Muscle of leg (tissue), 11 donors: Measurements from ENCODE around the gene TSPEAR. TPM values are rescaled to one million over a fixed set of nuclear protein-coding genes. Genes with fewer than 3 reads are reported as not detected.

Experiments used
- DNase-seq: peaks from one replicate; pipeline ENCODE4 v3.0.0; 2013
- H3K27ac ChIP-seq: one replicate; pipeline ENCODE4 v1.5.1; 2013; ENCODE audit warnings: mild to moderate bottlenecking, low read length, control low read depth
- H3K27me3 ChIP-seq: one replicate; pipeline ENCODE4 v1.6.1; 2013; ENCODE audit warnings: low read length; ENCODE audit not compliant: control insufficient read depth, insufficient read depth
- H3K36me3 ChIP-seq: one replicate; pipeline ENCODE4 v1.6.1; 2013; ENCODE audit warnings: low read length; ENCODE audit not compliant: control insufficient read depth, insufficient read depth
- H3K4me1 ChIP-seq: one replicate; pipeline ENCODE4 v1.6.1; 2013; ENCODE audit warnings: low read length; ENCODE audit not compliant: control insufficient read depth, insufficient read depth
- H3K4me3 ChIP-seq: one replicate; pipeline ENCODE4 v1.5.1; 2013; ENCODE audit warnings: low read length, control low read depth
- H3K9me3 ChIP-seq: replicated peaks from 2 replicates; pipeline ENCODE4 v1.6.1; 2013; ENCODE audit warnings: low read depth, low read length; ENCODE audit not compliant: control insufficient read depth
- WGBS: methylation state at CpG from one replicate; pipeline ENCODE4 v1.1.5; 2013; ENCODE audit warnings: missing lambda C conversion rate; ENCODE audit not compliant: insufficient coverage; 5-methylcytosine and 5-hydroxymethylcytosine counted together
- polyA plus RNA-seq, 8 donors: library from polyadenylated mRNA; unstranded; fragments of 120-200 nt; gene quantifications; one replicate each; pipeline versions ENCODE4 v1.2.1 to v1.2.3, GENCODE V29; 2013; ENCODE audit warnings: inconsistent platforms in 1 of 8, low replicate concordance in 1 of 8; ENCODE audit not compliant: insufficient read length in 8 of 8, insufficient read depth in 1 of 8
- total RNA-seq: library from RNA; stranded (reverse); fragments of 120-200 nt; gene quantifications from one replicate; pipeline ENCODE4 v1.2.4, GENCODE V29; 2013

Gene TSPEAR
- total and polyA plus RNA-seq, 9 donors: 0.04 to 1.5 (median 0.10) TPM; not detected in 2

GRCh38 chr21:44740742-44741141 is 29.4 kb upstream of the TSPEAR start:
- no peaks in the 10 kb centered on the region for H3K36me3 ChIP-seq
- no peak for DNase-seq
- H3K27me3 ChIP-seq: peaks cover 3% of the 10 kb centered on the region
- no peak overlapping the region for H3K27ac ChIP-seq
- H3K4me3 ChIP-seq: no peak overlapping the region
- H3K4me1 ChIP-seq: no peaks in the 10 kb centered on the region
- H3K9me3 ChIP-seq: peaks cover 42% of the 10 kb centered on the region
- WGBS: 65% methylated on average over 7 of the region's 7 CpGs

DNA sequence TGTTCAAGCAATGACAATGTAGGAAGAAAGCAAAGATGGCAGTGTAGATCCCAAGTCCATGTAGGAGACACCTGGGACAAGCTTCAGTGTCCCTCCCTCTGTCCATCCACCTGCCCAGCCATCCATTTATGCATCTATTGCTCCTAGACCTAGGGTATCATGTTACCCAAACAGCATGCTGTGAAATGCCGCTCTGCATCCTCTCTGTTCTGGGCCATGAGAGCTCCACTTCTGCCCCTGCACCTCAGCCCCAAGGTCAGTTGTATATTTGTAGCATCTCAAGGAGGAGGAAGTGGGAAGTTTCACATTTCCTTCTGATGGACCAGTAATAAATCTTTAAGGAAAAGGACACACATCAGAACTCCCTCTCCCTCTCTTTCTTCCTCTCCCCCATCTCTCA is 27.9 kb upstream of the TSPEAR start:
- no CpG with 5 or more reads among the region's 1 CpG for WGBS
- DNase-seq: no peak
- no peaks in the 10 kb centered on the region for H3K4me1 ChIP-seq
- peaks cover 46% of the 10 kb centered on the region for H3K9me3 ChIP-seq
- H3K4me3 ChIP-seq: no peak overlapping the region
- H3K27ac ChIP-seq: no peak overlapping the region
- no peaks in the 10 kb centered on the region for H3K36me3 ChIP-seq
- H3K27me3 ChIP-seq: peaks cover 3% of the 10 kb centered on the region

DNA sequence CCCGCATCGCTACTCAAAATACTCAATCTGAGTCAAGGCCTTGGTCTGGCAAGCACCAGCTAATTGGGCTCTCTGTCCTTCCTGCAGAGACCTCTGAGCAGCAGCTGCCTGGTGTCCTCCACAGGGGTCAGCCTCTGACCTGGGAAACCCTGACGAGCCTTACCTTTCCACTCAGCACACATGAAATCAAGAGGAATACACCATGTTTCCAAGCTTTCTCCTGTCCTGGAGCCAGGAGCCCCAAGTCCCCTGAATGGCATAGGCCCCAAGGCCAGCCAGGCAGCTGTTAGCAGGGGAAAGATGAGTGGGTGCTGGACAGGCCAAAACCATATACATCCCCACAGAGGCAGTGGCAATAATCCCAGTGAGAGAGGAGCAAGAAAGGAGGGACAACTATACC is 27.2 kb upstream of the TSPEAR start:
- H3K9me3 ChIP-seq: peaks cover 46% of the 10 kb centered on the region
- 100% methylated on average over 2 of the region's 3 CpGs for WGBS
- H3K4me1 ChIP-seq: no peaks in the 10 kb centered on the region

DNA sequence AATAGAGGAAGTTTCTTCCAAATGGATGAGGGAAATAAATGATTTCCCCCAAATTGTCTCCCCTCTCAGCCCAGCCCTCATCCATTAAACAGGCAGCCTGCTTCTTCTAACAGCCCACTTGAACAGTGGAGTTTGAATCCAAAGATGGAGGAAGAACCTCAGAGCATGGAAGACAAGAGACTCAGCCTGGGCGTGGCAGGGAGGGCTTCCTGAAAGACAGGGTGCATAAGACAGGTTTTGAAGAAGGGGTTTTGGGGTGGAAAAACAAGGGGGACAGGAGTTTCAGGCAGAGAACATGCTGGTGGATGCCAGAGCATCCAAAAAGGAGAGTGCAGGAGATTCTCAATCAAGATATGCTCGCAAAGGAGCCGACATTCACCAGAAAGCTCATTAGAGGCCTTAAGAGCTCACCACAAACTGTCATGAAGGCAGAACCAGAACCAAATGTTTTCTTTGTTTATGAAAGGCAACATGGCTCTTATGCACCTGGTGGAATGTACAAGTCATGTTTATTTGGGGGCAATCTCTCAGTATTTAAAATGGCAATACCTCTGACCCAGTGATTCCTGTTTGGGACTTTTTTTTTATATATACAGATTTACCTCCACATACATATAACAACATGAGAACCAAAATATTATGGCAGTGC is 26.5 kb upstream of the TSPEAR start:
- DNase-seq: no peak
- H3K36me3 ChIP-seq: no peaks in the 10 kb centered on the region
- no peaks in the 10 kb centered on the region for H3K4me1 ChIP-seq
- no peak overlapping the region for H3K27ac ChIP-seq
- no peak overlapping the region for H3K4me3 ChIP-seq
- H3K27me3 ChIP-seq: peaks cover 6% of the 10 kb centered on the region
- H3K9me3 ChIP-seq: peaks cover 46% of the 10 kb centered on the region
- 71% methylated on average over 2 of the region's 3 CpGs for WGBS

More for the DNA sequence above, 27.2 kb upstream of the TSPEAR start:
- Histone ChIP-seq H3K27ac (no peak overlapping the region), H3K4me3 (no peak overlapping the region), H3K27me3 (peaks cover 3% of the 10 kb centered on the region), H3K36me3 (no peaks in the 10 kb centered on the region)
- no peak for DNase-seq

DNA sequence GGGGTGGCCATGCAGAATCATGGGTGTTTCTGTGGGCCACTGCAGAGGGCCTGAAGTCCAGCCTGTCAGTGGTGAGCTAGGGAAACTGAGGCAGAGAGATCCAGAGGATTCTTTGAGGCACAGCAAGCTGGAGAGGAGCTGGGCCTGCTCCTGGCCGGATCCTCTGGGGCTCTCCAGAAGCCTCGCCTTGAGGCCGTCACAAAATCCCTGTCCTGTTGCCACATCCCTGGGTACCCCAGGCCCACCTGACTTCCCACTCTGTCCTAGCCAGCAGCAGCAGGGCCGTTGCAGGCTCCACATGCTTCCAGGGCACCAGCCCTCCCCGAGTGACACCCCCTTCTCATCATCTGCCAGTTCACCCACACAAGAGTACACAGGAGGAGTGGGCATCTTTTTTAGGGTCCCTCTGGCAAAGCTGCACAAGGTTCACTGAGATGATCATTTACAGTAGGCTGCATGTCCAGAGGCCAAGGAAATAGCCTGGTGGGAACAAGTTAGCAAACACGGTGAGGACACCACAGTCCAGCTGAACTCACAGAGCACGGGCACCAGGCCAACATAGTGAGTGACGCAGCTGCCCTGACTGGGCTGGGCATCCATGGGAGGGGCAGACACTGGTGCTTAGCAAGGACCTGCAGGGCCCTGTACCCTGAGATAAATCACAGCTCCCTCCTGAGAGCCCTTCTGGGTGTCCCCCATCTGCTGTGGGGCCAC is 25.1 kb upstream of the TSPEAR start:
- Histone ChIP-seq H3K9me3 (peaks cover 46% of the 10 kb centered on the region), H3K4me3 (no peak overlapping the region), H3K4me1 (no peaks in the 10 kb centered on the region), H3K27ac (no peak overlapping the region), H3K27me3 (peaks cover 7% of the 10 kb centered on the region), H3K36me3 (no peaks in the 10 kb centered on the region)
- WGBS: 98% methylated on average over 8 of the region's 8 CpGs
- no peak for DNase-seq

- no peaks in the 10 kb centered on the region for H3K36me3 ChIP-seq
- DNase-seq: no peak
- 80% methylated on average over 6 of the region's 6 CpGs for WGBS
Measured at GRCh38 chr21:44735821-44736220, 24.4 kb upstream of the TSPEAR start.

GRCh38 chr21:44734841-44735240 is 23.5 kb upstream of the TSPEAR start:
- WGBS: 91% methylated on average over 13 of the region's 17 CpGs
- no peak overlapping the region for H3K27ac ChIP-seq
- no peaks in the 10 kb centered on the region for H3K4me1 ChIP-seq
- DNase-seq: no peak
- no peaks in the 10 kb centered on the region for H3K36me3 ChIP-seq
- no peak overlapping the region for H3K4me3 ChIP-seq
- peaks cover 7% of the 10 kb centered on the region for H3K27me3 ChIP-seq
- peaks cover 42% of the 10 kb centered on the region for H3K9me3 ChIP-seq

More at GRCh38 chr21:44735821-44736220, 24.4 kb upstream of the TSPEAR start:
- H3K27ac ChIP-seq: no peak overlapping the region
- peaks cover 7% of the 10 kb centered on the region for H3K27me3 ChIP-seq
- no peaks in the 10 kb centered on the region for H3K4me1 ChIP-seq
- H3K4me3 ChIP-seq: no peak overlapping the region
- peaks cover 46% of the 10 kb centered on the region for H3K9me3 ChIP-seq

DNA sequence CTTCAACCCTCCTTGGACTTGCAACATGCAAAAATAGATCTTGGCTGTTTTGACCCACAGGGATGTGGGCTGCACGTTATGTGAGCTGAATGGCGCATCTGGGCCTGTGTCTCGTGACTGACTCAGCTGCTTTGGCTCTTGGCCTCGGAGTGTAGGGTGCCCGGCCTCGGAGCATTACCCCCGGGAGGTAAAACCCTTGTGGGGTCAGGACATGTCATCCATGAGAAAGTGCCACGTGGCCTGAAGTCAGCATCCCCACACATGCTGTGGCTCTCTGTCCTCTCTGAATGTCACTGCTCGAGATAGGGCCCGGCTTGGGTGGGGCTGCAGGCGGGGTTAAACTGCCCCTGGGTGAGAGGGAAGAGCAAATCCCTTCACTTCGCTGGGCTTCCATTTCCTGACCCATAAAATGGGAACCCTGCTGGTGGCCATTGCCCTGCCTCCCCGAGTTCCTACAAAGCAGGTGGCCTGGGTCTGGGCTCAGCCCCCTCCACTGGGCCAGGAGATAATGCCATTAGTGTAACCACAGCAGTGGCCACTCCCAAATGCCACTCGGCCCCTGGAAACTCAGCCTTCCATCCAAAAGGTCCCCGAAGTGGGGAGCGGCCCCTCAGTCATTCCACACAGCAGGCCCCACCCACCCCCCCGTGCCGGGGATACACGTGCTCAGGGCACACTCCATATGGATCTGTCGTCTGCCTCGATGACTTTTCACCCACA is 22.8 kb upstream of the TSPEAR start:
- 75% methylated on average over 8 of the region's 21 CpGs for WGBS
- no peaks in the 10 kb centered on the region for H3K36me3 ChIP-seq

GRCh38 chr21:44732956-44733355 is 21.6 kb upstream of the TSPEAR start:
- no peaks in the 10 kb centered on the region for H3K36me3 ChIP-seq
- 78% methylated on average over 9 of the region's 11 CpGs for WGBS
- H3K4me1 ChIP-seq: no peaks in the 10 kb centered on the region
- no peak overlapping the region for H3K27ac ChIP-seq
- H3K9me3 ChIP-seq: peaks cover 25% of the 10 kb centered on the region
- H3K4me3 ChIP-seq: no peak overlapping the region
- H3K27me3 ChIP-seq: peaks cover 9% of the 10 kb centered on the region
- no peak for DNase-seq

More for the DNA sequence above, 22.8 kb upstream of the TSPEAR start:
- Histone ChIP-seq H3K27me3 (peaks cover 7% of the 10 kb centered on the region), H3K4me3 (no peak overlapping the region), H3K9me3 (peaks cover 37% of the 10 kb centered on the region), H3K27ac (no peak overlapping the region), H3K4me1 (no peaks in the 10 kb centered on the region)
- no peak for DNase-seq

DNA sequence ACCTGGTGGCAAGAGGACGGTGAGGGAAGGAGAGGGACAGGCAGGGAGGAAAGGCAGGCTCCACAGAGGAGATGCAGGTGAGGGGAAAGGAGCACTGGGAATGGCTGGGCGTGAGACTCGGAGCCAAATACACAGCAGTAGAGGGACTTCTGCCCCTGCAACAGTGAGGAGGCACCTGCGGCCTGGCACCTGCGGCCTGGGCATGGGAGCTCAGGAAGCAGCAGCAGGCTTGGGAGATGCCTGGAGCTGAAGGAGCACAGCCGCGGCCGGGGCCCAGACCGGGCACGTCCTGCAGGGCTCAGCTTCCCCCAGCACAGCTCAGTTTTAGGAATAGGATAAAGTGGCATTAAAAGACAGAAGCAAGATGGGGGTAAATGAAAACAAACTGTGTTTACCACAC is 20.9 kb upstream of the TSPEAR start:
- H3K27me3 ChIP-seq: peaks cover 12% of the 10 kb centered on the region
- H3K36me3 ChIP-seq: no peaks in the 10 kb centered on the region
- H3K4me3 ChIP-seq: no peak overlapping the region
- no peaks in the 10 kb centered on the region for H3K4me1 ChIP-seq
- H3K27ac ChIP-seq: no peak overlapping the region
- H3K9me3 ChIP-seq: peaks cover 18% of the 10 kb centered on the region
- WGBS: 88% methylated on average over 8 of the region's 10 CpGs
- no peak for DNase-seq
